HG03571 (cell line): ENCODE data around the gene NGF.

ENCODE experiments used
- ATAC-seq: cut with Tn5 transposase; IDR thresholded peaks from one replicate; pipeline ENCODE4 v1.9.1; 2021; ENCODE audit not compliant: unreplicated experiment

The NGF gene

DNA sequence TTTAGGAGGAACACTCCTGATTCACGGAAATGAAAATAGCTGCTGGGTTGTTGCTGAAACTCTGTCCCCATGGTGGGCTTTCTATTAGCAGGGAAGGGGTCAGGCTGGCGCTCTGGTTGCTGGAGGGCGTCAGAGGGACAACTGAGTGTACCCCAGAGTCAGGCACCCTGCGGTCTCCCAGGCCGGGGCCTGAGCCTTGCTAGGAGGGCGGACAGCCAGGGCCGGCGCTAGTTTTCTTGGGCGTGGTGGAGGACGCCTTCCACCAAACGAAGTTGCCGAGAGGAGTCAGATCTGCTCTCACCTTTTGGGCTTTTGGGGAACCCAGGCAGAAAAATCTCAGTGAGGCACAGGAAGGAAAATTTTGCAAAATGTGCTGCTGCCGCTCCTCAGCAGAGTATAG is 54.8 kb downstream of the NGF start:
- no peak for ATAC-seq

- ATAC-seq, result no peak
These were observed 55.2 kb downstream of the NGF start for GRCh38 chr1:115282807-115283208.

DNA sequence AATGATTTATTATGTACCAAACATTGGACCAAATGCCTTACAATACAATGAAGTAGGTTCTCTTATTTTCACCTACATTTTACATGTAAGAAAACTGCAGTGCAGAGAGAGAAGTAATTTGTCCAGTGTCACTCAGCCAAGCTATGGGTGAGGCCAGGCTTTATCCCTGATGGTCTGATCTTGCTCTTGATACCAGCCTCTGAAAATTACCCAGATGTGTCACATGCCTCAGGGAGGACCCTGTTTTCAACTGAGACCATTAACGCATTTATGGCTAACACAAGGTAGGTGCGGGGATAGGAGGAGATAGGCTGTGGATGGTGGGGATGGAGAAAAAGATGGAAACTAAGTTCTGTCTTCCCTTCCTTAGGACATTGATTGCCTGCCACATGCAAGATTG is 56.9 kb downstream of the NGF start:
- ATAC-seq, result no peak

DNA sequence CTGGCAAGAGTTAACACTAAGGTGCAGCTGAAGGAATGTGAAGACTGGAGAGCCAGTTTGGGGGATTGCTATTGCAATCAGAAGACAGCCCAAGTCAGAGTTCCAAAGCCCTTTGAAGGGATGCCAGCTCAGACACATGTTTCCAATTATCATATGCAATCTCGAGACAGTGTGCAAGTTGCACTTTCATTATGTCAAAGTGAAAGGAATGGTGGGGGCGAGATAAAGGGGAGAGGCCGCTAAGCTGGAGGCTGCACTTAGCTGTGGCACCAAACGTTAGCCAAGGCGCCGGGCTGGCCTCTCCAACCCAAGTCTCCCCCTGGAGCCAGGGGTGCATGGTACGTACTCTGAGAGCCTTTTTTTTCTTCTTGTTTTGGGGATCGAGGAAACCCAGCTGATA is 58.0 kb downstream of the NGF start:
- no peak for ATAC-seq

- no peak for ATAC-seq
These were observed 59.8 kb downstream of the NGF start for GRCh38 chr1:115278211-115278610.

GRCh38 chr1:115277276-115277675 is 60.8 kb downstream of the NGF start:
- ATAC-seq, result no peak

GRCh38 chr1:115275216-115275615 is 62.8 kb downstream of the NGF start:
- no peak for ATAC-seq

DNA sequence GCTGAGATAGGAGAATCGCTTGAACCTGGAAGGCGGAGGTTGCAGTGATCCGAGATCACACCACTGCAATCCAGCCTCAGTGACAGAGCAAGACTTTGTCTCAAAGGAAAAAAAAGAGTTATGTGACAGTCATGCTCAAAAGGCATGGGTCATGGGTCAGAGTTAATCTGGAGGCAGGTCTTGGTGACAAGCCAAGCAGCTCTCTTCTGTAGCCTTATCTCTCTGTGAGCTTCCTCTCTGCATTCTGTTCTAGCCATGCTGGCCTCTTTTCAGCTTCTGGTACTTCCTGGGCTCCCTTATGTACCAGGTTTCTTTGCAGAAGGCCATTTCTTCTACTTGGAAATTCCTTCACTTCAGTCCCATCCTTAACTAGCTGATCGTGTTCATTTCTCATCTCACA is 63.6 kb downstream of the NGF start:
- ATAC-seq, result no peak

DNA sequence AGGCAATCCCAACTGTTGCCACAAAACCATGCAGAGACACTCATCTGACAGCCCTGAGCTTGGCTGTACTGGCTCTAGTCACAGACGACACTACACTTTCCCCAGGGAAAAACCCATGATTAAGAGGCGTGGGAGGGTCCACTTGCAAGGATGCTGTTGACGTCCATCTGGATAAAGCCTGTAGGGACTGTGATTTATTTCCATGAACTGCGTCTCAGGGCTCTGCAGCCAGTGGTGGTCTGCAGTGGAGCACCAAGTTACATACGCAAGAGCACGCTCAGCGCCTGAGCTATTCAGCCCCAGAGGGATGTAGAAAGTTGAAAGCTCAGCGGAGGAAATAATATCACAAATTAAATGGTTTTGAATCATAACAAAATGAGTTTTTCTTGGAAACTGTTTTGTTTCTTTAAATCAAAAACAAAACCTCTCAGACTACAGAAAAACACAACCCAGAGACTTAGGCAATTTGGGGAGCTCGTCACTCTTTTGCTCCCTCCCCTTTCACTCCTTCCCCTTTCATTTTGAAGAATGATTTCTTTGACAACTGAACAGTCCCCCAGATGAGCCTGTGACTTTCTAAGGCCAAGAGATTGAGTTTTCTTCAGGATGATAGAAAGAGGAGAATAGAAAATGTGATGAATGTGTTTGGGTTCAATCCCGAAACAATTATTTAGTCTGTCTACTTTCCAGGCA is 71.2 kb downstream of the NGF start:
- no peak for ATAC-seq

- ATAC-seq, result no peak
These were observed 73.0 kb downstream of the NGF start for GRCh38 chr1:115265099-115265498.

- no peak for ATAC-seq
These were observed 75.2 kb downstream of the NGF start for GRCh38 chr1:115262886-115263285.

DNA sequence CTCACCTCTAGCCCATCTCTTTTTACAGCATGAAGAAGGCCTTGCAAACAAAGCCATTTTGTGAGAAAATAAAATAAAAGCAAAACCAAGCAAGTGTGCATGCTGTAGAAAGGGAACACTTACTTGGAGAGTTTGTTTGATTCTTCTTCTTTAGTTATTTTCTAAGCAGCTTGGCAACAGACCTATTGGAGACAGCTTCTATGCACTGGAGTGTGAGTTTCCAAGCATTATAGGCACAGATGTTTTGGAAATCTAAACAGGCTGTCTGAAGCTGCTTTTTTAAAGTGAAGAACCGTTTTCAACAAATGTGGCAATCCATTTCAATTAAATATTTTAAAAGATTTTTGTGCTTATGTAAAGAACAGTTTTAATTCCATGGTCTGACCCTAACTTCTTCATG is 76.6 kb downstream of the NGF start:
- ATAC-seq, result no peak

DNA sequence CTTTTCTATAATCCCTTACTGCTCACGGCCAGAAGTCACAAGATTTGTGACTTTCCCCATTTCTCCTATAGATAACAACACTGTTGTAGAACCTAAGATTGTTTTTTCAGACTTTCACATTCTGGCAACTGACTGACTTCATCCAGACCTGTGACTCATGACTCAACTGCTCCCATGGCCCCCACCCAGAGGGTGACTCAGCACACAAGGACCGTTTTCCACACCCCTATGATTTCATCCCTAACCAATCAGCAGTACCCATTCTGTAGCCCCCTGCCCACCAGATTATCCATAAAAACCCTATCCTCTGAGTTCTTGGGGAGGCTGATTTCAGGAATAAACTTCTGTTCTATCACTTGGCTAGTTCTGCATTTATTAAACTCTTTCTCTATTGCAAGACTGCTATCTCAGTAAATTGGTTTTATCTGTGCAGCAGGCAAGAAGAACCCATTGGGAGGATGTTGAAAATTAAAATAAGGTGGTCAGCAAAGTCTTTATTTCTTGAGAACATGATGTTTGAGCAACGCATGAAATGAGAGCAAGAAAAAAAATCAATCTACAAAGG is 79.7 kb downstream of the NGF start:
- ATAC-seq, result no peak

GRCh38 chr1:115257591-115257990 is 80.5 kb downstream of the NGF start:
- no peak for ATAC-seq

GRCh38 chr1:115255154-115255553 is 82.9 kb downstream of the NGF start:
- no peak for ATAC-seq

GRCh38 chr1:115252585-115252984 is 85.5 kb downstream of the NGF start:
- ATAC-seq, result no peak

DNA sequence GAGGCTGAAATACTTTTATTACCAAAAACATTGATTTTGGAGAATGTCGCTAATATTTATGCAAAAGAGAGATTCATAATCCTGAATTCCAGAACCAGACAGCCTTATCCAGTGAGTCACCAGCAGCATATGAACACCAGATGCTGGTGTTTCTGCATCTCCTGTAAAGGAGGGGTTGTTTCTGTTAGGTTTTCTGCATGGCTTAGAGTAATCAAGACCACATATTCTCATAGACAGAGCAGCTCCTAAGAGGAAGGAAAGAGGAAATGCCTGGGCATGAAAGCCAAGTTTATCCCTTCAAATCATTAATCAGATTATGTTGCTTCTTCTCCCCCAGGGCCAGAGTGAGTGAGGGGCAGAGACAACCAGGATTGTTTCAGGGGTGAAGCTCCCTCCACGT is 86.2 kb downstream of the NGF start:
- ATAC-seq, result no peak

- ATAC-seq, result no peak
These were observed 86.7 kb downstream of the NGF start for GRCh38 chr1:115251340-115251748.

DNA sequence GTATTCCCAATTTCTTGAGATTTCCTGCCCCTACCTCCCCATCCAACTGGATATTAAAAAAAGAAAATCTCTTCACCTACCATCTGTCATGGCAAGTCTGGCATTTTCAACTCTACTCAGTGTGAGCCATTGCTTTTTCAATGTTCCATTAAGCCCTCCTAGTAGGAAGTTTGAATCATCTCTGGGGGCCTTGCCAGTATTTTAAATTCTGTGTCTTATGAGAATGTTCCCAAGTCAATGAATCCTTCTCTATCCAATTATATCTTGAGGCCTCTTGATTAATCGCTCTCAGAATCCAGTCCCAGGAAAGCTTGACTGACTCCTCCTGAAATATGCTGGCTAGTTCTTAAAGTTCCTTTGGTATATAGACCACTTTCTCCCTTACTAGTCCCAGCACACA is 91.5 kb downstream of the NGF start:
- no peak for ATAC-seq

DNA sequence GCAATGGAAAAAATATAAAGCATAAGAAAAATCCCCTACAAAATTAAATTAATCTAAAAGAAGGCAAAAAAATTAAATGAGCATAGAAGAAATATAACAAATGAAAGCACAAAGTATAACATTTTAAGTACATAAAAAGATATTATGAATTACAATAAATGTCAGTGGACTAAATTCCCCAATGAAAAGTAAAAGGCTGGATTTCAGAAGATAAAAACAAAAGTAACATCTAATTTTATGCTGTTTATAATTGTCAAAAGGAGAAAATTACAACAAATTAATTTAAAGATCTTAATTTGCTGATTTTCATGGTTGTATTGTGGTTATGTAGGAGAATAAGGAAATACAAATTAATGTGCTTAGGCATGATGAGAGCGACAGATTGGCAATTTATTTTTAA is 92.8 kb downstream of the NGF start:
- ATAC-seq, result no peak

- no peak for ATAC-seq
These were observed 95.5 kb downstream of the NGF start for GRCh38 chr1:115242543-115242942.

DNA sequence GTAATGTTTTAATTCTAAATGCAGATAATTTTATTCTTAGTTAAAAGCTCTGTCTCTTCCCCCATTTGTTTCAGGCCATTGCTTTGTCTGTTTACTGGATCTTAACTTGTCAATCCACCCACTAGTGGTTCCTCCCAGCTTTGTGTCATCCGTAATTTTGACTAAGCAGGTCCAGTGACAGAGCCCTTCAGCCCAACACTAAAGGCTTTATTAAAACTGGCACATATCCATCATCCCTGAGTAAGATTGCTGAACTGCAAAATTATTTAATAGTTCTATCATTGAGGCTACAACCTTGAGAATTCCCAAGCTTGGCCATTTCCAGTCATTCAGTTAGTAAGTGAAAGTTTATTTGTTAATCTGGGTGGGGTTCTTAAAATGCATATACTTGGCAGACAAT is 96.7 kb downstream of the NGF start:
- ATAC-seq, result no peak

DNA sequence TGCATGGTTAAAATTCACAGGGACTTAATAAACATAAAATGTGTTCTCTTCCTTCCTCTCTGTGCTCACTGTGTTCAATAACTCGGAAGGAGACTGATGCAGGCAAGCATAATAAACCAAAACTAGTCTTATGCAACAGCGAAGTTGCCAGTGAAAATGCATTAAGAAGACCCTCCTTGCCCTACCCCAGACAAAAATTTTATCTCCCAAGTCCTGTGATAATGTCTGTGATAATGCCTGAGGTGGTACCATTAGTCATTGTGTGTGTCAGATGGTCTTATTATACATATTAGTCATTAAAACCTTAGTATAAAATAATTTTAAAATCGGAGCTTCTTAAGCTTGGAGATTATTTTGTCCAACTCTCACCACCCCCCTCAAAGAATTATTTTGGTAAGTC is 97.8 kb downstream of the NGF start:
- ATAC-seq, result no peak
